GM21786 (cell line): ENCODE measurements around the gene PFKL.
"Not testable (repeated sequence)": the region's sequence is repeated elsewhere in the genome, so short reads cannot be mapped to it uniquely, and the experiment has no call there.

Experiments
- ATAC-seq: cut with Tn5 transposase; IDR thresholded peaks from one replicate; pipeline ENCODE4 v1.9.1; 2021; ENCODE audit not compliant: unreplicated experiment

PFKL gene

DNA sequence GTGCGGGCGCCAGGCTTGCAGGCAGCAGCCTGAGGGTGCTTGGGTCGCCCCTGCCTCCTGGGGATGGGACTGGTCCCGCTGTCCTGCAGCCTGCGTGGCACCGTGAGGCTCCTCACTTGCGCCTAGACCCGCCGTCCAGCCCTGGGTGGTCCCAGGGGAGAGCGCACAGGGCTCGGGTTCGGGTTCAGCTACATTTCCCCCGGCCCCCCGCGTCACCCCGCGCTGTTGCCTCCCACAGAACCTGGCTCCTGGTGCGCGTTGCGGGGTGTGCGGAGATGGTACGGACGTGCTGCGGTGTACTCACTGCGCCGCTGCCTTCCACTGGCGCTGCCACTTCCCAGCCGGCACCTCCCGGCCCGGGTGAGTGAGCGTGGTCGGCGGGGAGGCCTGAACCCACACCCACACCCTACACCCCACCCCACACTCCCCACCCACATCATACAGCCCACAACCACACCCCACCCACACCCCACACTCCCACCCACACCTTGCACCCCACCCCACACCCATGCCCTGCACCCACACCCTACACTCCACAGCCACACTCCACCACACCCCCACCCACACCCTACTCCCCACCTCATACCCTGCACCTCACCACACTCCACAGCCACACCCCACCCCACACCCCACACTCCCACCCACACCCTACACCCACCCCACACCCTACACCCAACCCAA is 6.2 kb upstream of the PFKL start:
- no peak for ATAC-seq

DNA sequence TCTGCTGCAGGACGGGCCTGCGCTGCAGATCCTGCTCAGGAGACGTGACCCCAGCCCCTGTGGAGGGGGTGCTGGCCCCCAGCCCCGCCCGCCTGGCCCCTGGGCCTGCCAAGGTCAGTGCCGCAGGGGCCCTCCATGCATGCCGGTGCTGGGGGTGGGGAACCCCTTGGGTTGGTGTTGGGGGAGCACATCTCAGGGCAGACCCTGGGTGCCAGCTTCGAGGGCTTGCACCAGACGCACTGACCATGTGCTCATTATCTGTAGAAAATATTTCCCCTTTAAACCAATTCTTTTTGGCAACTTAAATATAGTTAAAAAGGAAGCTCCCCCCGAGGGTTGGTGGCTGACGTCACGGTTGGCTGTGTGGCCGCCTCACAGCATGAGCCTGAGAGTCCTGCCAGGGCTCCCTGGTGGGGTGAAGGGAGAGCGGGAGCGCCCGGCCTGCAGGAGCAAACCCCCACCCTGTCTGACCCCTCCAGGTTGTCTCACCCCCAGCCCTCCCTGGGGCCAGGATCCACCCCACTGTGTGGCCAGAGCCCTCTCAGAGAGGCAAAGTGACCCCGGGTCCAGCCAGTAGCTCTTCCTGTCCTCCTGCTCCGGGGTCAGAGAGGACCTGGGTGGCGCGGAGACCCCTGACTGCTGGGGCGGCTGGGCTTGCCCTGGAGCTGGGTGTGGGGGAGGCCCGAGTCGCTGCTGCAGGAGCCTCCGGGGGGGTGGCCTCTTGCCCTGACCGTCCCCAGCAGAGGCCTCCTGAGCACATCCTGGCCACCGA is 5.3 kb upstream of the PFKL start:
- no peak for ATAC-seq

DNA sequence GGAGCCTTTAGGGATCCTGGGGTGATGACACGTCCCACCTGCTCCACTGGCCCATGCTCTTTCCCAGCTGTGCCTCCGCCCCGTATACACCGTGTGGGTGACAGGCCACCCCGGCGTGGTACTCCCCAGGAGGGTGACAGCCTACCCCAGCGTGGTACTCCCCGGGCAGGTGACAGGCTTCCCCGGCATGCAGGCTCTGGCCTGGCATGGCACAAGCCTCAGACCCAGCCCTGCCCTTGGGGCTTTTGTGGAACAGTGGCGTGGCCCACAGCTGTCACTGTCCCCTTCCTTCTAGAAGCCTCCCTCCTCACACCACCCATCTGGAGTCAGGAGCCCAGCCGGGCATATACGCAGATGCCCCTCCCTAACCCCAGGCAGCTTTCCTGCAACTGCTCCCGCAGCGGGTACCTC is 4.7 kb upstream of the PFKL start:
- ATAC-seq = no peak

DNA sequence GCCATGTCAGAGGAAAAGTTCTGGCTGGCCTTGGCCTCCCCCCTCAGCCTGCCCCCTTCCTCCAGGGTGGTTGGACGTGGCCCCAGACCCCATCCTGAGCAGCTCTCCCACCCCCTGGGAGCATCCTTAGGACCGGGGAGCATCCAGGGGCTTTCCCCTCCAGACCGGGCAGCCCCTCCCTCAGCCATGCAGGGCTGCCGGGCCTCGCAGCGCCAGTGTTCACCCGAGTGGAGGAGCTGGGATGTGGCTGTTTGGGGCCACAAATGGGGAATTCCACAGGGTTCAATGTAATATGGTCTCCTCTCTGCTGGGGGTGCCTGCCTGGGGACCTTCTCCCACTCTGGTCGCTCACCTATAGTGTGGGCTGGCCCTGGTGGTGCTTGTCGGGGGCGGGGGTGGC is 4.2 kb upstream of the PFKL start:
- no peak for ATAC-seq

DNA sequence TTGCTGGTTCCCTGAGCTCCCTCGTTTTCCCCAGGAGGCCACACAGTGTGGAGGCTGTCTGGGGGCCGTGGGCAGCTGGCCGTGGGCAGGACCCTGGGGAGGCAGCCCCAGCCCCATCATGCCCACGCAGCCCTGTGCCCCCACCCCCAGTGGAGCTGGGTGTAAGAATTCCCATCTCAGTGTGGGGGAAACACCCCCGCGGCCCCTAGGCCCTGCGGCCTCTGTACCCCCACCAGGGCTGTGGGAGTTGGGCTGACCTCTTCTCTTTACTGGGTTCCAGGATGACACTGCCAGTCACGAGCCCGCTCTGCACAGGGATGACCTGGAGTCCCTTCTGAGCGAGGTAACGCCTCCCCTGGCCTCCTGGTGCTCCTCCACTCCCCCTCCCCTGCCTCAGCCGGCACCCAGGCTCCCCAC is 3.7 kb upstream of the PFKL start:
- ATAC-seq = no peak

DNA sequence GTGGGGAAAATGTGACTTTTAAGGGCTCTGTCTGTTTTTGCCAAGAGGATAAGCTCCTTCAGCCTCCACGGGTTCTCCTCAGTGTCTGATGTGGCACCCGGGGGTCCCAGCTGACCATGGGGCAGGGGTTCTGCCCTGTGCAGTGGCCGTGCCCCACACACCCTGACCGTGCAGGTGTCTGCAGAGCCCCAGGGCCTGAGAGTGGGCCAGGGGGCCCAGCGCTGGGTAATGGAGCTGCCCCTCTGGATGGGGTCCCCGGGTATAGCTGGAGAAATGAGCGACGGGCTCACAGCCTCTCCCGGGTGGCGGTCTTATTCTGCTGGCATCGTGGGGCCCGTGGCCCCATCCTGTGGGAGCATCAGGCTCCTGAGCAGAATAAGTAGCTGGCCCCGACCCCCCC is 2.9 kb upstream of the PFKL start:
- ATAC-seq = no peak

DNA sequence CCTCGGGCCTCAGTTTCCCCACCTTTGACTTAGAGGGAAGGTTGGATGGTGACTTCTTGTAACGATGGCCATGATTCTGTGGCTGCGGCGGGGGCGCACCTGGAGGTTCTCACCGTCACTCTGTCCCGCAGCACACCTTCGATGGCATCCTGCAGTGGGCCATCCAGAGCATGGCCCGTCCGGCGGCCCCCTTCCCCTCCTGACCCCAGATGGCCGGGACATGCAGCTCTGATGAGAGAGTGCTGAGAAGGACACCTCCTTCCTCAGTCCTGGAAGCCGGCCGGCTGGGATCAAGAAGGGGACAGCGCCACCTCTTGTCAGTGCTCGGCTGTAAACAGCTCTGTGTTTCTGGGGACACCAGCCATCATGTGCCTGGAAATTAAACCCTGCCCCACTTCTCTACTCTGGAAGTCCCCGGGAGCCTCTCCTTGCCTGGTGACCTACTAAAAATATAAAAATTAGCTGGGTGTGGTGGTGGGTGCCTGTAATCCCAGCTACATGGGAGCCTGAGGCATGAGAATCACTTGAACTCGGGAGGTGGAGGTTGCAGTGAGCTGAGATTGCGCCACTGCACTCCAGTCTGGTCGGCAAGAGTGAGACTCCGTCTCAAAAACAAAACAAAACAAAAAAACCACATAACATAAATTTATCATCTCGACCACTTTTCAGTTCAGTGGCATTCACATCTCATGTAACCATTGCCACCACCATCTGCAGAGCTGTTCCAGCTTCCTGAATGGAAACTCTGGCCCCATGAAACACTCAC is 2.1 kb upstream of the PFKL start:
- no peak for ATAC-seq

DNA sequence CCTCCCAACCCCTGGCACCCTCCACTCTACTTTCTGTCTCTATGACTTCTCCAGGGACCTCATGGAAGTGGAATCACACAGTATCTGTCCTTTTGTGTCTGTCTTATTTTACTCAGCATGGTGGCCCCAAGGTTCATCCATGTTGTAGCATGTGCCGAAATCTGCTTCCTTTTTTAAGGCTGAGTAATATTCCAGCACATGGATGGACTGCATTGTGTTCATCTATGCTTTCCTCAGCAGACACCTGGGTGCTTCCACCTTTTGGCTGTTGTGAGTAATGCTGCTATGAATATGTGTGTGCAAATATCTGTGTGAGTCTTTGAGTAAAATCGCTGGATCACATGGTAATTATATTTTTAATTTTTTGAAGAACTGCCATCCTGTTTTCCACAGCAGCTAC is 1.6 kb upstream of the PFKL start:
- no peak for ATAC-seq

DNA sequence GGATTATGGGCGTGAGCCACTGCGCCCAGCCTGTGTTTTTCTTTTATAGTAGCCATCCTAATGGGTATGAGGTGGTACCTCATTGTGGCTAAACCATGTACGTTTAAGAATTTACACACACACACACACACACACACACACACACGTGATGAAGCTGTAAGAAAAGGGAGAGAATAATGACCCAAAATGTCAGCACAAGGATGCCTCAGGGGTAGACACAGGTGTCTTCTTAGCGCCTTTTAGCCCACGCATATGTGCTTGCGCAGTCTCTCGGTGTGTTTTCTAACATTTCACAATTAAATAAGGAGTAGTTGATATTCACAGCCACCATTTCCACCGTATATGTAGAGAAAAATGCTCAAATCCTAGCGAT is 782 bp upstream of the PFKL start:
- no peak for ATAC-seq

DNA sequence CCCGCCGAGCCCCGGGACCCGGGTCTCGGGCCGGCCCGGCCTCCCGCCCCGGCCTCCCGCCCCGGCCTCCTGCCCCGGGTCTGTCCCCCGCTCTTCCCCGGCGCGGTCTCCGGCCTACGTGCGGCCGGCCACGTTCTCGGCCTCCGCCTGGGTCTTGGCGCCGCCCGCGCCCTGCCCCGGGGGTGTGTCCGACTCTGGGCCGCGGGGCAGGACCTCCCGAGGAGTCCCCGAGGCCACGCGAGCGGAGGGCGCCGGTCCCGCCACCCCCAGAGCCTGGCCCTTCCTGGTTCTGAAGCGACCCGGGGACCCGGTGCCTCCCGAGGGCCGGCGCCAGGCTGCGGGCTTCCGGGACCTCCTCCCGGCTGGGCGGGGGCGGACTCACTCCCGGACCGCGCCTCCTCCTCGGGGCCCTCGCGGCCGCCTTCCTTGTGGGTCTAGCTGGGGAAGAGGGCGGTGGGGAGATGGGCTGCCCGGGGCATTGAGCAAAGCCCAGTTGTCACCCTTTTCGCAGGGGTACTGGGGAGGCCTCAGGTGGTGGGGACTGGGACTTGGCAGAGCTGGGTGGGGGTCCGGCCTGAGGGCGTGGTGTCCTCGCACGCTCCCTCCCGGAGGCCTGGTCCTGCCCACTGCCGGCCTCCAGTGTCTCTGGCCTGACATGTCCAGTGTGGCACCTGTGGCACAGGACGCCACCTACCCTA is 558 bp downstream of the PFKL start:
- no peak for ATAC-seq

DNA sequence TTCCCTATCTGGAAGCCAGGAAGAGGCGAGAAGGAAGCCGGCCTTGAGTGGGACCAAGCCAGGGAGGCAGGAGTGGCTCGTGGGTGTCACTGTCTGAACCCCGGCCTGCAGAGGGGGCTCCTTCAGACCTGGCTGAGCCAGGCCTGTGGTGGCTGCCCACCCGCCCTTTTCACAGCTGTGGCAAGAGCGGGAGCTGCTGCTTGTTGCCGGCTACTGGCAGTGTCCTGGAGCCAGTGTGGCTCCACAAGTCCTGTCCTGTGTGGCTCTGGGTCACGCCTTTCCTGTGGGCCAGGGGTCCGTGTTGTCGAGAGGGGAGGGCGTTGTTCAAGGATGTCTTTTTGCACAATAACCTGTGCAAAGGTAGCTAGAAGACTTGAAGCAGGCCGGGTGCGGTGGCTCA is 1.3 kb downstream of the PFKL start:
- ATAC-seq = no peak

DNA sequence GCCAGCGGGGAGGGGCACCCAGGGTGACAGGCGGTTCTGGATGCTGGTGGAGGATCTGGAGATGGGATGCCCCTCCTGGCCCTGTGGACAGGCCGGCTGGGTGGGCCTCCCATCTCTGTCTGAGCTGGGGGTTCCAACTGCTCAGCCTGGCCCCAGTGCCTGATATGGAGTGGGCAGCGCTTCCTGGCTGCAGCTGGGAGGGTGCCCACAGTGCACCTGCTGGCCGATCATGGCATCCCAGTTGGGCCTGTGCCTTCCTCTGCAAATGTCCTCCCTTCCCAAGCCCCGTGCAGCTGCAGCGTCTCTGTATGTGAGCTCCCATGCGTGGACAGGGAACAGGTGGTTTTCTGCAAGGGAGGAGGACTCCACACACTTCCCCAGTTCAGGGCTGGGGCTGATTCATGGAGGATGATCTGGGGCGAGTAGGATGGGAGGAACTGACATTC is 2.1 kb downstream of the PFKL start:
- no peak for ATAC-seq

DNA sequence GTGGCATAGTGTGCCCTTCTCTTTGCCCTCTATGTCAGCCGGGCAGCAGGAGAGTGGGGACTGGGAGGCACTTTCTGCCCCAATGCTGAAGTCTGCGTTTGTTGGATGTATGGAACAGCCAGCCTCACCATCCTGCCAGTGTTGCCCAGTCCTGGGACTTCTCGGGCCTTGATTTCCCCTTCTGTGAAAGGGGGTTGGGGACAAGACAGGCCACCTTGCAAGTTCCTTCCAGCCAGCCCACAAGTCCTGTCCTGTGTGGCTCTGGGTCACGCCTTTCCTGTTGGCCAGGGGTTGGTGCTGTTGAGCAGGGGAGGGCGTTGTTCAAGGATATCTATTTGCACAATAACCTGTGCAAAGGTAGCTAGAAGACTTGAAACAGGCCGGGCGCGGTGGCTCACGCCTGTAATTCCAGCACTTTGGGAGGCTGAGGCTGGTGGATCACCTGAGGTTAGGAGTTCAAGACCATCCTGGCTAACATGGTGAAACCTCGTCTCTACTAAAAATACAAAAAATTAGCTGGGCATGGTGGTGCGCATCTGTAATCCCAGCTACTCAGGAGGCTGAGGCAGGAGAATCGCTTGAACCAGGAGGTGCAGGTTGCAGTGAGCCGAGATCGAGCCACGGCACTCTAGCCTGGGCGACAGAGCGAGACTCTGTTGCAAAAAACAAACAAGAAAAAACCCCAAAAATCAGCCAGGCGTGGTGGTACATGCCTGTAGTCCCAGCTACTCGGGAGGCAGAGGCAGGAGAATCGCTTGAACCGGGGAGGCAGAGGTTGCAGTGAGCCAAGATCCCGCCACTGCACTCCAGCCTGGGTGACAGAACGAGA is 2.9 kb downstream of the PFKL start:
- not testable (repeated sequence) for ATAC-seq

DNA sequence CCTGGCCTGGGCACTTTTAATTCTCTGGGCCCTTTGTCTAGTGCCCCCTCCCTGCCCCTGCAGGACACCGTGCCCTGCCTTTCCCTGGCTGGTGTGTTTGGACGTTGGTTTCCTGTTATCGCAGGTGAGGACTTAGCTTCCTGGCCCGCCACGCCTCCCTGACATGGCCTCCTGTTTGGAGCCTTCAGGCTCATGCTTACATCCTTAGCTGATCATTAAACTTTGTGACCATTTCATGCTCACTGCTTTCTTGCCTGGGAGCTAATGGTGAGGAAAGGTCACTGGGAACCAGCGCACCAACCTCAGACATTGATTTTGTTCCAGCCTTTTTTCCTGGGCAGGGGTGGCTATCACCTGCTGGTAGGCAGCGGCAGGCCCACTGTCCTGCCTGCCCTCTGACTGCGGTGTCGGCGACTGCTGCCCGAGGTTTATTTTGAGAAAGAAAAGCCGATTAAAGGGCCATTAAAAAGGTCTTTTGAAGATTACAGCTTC is 3.7 kb downstream of the PFKL start:
- no peak for ATAC-seq

DNA sequence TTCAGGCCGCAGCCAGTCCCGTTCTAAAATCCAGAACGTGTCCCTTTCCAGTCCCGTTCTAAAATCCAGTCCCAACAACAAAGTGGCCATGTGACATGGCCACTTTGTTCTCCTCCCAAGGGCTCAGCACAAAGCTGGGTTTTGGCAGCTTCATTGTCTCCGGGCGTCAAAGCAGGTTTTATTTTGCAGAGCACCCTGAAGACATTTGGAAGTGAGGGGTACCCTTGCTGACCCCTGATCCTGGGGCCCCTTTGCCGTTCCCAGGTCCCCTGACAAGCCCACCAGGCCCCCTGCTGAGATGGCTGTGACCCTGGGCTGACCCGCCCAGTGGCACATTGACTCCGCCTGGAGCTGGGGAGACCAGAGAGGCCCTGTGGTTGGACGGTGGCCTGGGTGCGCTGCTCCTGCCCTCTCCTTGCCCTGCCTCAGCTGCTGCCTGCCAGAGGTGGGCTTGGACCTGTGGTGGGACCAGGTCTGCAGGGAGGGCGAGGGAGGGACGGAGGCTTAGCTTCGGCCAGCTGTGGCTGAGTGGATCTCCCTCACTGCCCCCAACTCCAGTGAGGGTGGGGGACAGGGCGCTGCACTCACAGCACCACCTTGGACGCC is 4.3 kb downstream of the PFKL start:
- ATAC-seq = no peak

DNA sequence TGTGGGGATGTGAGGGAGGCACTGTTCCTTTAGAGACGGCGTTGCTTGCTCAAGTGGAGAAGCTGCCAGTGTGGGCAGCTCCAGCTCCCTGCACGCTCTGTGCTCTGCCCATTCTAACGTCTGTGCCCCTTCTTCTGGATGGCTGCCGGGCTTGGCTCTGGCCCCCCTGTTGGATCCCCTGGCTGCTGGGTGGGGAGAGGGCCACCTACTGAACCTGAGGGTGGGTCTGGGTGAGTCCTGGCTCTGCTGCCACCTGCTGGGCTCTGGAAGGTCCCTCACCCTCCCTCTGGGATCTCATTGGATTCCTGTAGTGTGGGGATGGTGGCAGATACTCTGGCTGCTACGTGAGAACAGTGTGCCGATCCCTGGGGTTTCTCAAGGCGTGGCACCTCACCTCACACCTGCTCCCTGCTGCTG is 5.0 kb downstream of the PFKL start:
- ATAC-seq = no peak

DNA sequence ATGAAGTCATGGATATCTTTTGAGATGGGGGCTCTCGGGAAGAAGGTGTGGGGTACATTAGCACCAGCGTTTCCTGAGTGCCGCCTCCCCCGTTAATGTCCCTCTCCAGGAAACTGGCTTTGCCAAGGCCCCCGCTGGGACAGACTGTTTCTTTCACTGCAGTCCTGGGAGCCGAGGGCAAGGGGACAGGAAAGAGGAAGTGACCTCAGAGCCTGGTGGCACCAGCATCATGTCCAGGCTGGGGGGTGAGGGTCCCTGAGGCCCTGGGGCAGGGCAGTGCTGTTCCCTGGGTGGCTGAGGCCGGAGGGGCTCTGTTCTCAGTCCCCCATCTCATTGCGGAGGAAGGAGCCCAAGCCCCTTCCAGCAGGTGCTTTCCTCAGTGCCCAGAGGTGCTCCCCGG is 5.8 kb downstream of the PFKL start:
- ATAC-seq = no peak

DNA sequence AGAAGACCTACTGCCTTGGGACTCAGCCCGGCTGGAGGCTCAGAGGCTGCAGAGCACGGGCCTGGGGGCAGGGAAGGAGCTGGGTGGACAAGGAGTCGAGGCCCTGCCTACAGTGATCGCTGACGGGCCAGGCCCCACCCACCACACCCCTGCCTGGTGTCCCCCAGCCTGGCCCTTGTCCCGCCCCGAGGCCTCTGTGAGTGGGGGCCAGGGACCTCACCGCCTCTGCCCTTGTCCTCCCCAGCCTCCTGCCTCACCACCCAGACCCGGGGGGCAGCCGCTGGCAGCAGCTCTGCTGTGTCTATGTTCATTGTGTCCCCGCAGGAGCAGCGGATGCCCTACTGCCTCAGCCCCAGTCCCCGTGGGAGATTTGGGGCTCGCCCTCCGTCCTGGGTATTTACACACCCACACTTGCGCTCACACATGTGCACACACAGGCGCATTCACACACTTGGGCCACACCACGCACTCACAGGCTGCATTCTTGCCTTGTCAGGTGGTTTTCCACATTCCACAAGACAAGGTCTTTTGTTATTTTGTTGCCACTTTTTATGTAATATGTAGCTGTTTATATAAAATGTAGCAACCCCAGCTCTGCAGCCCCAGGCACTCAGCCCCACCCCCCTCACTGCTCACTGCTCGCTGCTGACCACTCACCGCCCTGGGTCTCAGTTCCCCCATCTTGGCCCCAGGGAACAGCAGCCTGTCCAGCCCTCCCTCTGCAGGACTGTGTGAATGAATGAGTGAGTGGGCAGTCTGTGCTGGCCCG is 7.3 kb downstream of the PFKL start:
- ATAC-seq = no peak
